Measurements from ENCODE around the gene SSH2. TPM values are rescaled to one million over a fixed set of nuclear protein-coding genes. Genes with fewer than 3 reads are reported as not detected.
"Not testable (repeated sequence)": the region's sequence is repeated elsewhere in the genome, so short reads cannot be mapped to it uniquely, and the experiment has no call there.

Gene SSH2
- total and polyA plus RNA-seq, 2 experiments from 2014 or later, result 9.9 to 12.7 TPM

GRCh38 chr17:29789196-29790170, 140.5 kb downstream of the SSH2 start:
- no peak for DNase-seq (ENCODE audit: low spot score)
- peaks cover 3% of the 10 kb centered on the region for H3K4me1 ChIP-seq (ENCODE audit: insufficient read depth)
- no peaks in the 10 kb centered on the region for H3K27me3 ChIP-seq
- H2AFZ ChIP-seq, result no peak overlapping the region
- no peaks in the 10 kb centered on the region for H3K79me2 ChIP-seq
- no peaks in the 10 kb centered on the region for H3K36me3 ChIP-seq (replicated peaks; ENCODE audit: insufficient read depth, low read depth)
- no peaks in the 10 kb centered on the region for H4K20me1 ChIP-seq (ENCODE audit: insufficient read depth, poor library complexity, severe bottlenecking)
- no peak overlapping the region for H3K4me3 ChIP-seq
- H3K9me2 ChIP-seq (replicated peaks; ENCODE audit: insufficient read depth), result no peaks in the 10 kb centered on the region
- H3K27ac ChIP-seq, result no peak overlapping the region
- no peak overlapping the region for H3K4me2 ChIP-seq
- WGBS (ENCODE audit: low lambda C conversion rate, missing lambda C conversion rate), result 97% methylated on average over 4 of the region's 4 CpGs
- TF ChIP-seq EZH2phosphoT487 (IDR thresholded peaks at IDR 0.05; ENCODE audit: low read depth, severe bottlenecking, unreplicated experiment) (no peak), CTCF (IDR thresholded peaks at IDR 0.05; ENCODE audit: poor library complexity) (no peak)
- H3K9me3 ChIP-seq (ENCODE audit: low read depth), result no peaks in the 10 kb centered on the region

DNA sequence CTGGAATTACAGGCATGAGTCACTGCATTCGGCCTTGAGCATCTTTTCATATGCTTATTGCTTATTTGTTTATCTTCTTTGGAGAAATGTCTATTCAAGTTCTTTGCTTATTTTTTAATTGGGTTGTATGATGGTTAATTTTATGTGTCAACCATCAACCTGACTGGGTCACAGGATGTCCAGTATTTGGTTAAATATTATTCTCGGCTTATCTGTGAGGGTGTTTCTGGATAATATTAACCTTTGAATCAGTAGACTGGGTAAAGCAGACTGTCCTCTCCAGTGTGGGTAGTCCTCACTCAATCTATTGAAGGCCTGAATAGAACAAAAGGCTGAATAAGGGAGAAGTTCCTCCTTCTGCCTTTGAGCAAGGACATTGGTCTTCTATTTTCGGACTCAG, 142.0 kb downstream of the SSH2 start:
- no peaks in the 10 kb centered on the region for H3K27me3 ChIP-seq
- H3K9me2 ChIP-seq (replicated peaks; ENCODE audit: insufficient read depth), result no peaks in the 10 kb centered on the region
- H3K79me2 ChIP-seq, result no peaks in the 10 kb centered on the region
- H4K20me1 ChIP-seq (ENCODE audit: insufficient read depth, poor library complexity, severe bottlenecking), result no peaks in the 10 kb centered on the region
- H3K4me2 ChIP-seq, result no peak overlapping the region
- no peaks in the 10 kb centered on the region for H3K36me3 ChIP-seq (replicated peaks; ENCODE audit: insufficient read depth, low read depth)
- no peak overlapping the region for H3K27ac ChIP-seq
- H2AFZ ChIP-seq, result no peak overlapping the region
- no peak overlapping the region for H3K4me3 ChIP-seq
- peaks cover 3% of the 10 kb centered on the region for H3K4me1 ChIP-seq (ENCODE audit: insufficient read depth)
- WGBS (ENCODE audit: low lambda C conversion rate, missing lambda C conversion rate), result 94% methylated on average over 3 of the region's 3 CpGs
- H3K9me3 ChIP-seq (ENCODE audit: low read depth), result no peaks in the 10 kb centered on the region
- no peak for DNase-seq (ENCODE audit: low spot score)
- TF ChIP-seq EZH2 (IDR thresholded peaks at IDR 0.05; ENCODE audit: borderline replicate concordance), result no peak
- no peak for TF ChIP-seq CTCF (IDR thresholded peaks at IDR 0.05; ENCODE audit: poor library complexity)
- no peak for TF ChIP-seq EZH2phosphoT487 (IDR thresholded peaks at IDR 0.05; ENCODE audit: low read depth, severe bottlenecking, unreplicated experiment)

DNA sequence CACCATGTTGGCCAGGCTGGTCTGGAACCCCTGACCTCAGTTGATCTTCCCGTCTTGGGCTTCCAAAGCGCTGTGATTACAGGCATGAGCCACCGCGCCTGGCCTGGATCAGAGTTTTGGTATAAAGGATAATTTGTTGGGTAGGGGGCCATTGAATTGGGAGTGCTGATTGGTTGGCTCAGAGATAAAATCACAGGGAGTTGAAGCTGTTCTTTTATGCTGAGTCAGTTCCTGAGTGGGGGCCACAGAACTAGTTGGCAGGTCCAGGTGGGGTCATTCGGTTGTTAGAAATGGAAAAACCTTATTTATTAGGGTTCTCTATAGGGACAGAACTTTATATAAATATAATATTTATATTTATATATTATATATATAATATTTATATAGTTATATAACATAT, 147.1 kb downstream of the SSH2 start:
- WGBS (ENCODE audit: low lambda C conversion rate, missing lambda C conversion rate), result 97% methylated on average over 5 of the region's 5 CpGs
- no peak for TF ChIP-seq CTCF (IDR thresholded peaks at IDR 0.05; ENCODE audit: poor library complexity)
- no peak for TF ChIP-seq EZH2phosphoT487 (IDR thresholded peaks at IDR 0.05; ENCODE audit: low read depth, severe bottlenecking, unreplicated experiment)
- TF ChIP-seq EZH2 (IDR thresholded peaks at IDR 0.05; ENCODE audit: borderline replicate concordance), result no peak
- H3K79me2 ChIP-seq, result no peaks in the 10 kb centered on the region
- H2AFZ ChIP-seq, result no peak overlapping the region
- no peaks in the 10 kb centered on the region for H3K9me3 ChIP-seq (ENCODE audit: low read depth)
- no peaks in the 10 kb centered on the region for H3K27me3 ChIP-seq
- no peak overlapping the region for H3K4me3 ChIP-seq
- no peaks in the 10 kb centered on the region for H3K9me2 ChIP-seq (replicated peaks; ENCODE audit: insufficient read depth)
- H3K4me2 ChIP-seq, result no peak overlapping the region
- H3K36me3 ChIP-seq (replicated peaks; ENCODE audit: insufficient read depth, low read depth), result no peaks in the 10 kb centered on the region
- H4K20me1 ChIP-seq (ENCODE audit: insufficient read depth, poor library complexity, severe bottlenecking), result no peaks in the 10 kb centered on the region
- H3K4me1 ChIP-seq (ENCODE audit: insufficient read depth), result peaks cover 3% of the 10 kb centered on the region
- no peak overlapping the region for H3K27ac ChIP-seq
- no peak for DNase-seq (ENCODE audit: low spot score)

- not testable (repeated sequence) for H3K4me1 ChIP-seq (ENCODE audit: insufficient read depth); H3K27ac ChIP-seq; H3K4me2 ChIP-seq; H2AFZ ChIP-seq; H3K9me2 ChIP-seq (replicated peaks; ENCODE audit: insufficient read depth); H3K79me2 ChIP-seq; H3K9me3 ChIP-seq (ENCODE audit: low read depth); H3K27me3 ChIP-seq; H3K36me3 ChIP-seq (replicated peaks; ENCODE audit: insufficient read depth, low read depth); H4K20me1 ChIP-seq (ENCODE audit: insufficient read depth, poor library complexity, severe bottlenecking); DNase-seq (ENCODE audit: low spot score); H3K4me3 ChIP-seq
- 92% methylated on average over 8 of the region's 8 CpGs for WGBS (ENCODE audit: low lambda C conversion rate, missing lambda C conversion rate)
Measured at GRCh38 chr17:29779812-29780190, 150.2 kb downstream of the SSH2 start.
